Natural killer cell (primary cell): ENCODE measurements around the gene UGCG. TPM values are rescaled to one million over a fixed set of nuclear protein-coding genes. Genes with fewer than 3 reads are reported as not detected.

ENCODE experiments used
- ATAC-seq, 3 donors: fragments of 150-1000 bp in 2 of 3; fragments of 200-7000 bp in 1 of 3; cut with Tn5 transposase; 1 replicate in 1 of 3; 2 replicates in 2 of 3; pipeline ENCODE4 v1.10.0; 2021; ENCODE audit warnings: mild to moderate bottlenecking in 2 of 3, moderate library complexity in 2 of 3
- DNase-seq, 2 donors: peaks; one replicate each; pipeline versions ENCODE4 v3.0.0 to v3.0.0-alpha.2; 2013 to 2021; ENCODE audit warnings: mixed read lengths in 1 of 2
- H3K27ac ChIP-seq: one replicate; pipeline ENCODE4 v1.5.1; 2013; ENCODE audit warnings: mild to moderate bottlenecking, low read length
- H3K27me3 ChIP-seq: one replicate; pipeline ENCODE4 v1.6.1; 2013; ENCODE audit warnings: low read length; ENCODE audit not compliant: control insufficient read depth, insufficient read depth
- H3K36me3 ChIP-seq: one replicate; pipeline ENCODE4 v1.6.1; 2013; ENCODE audit warnings: low read length; ENCODE audit not compliant: control insufficient read depth, insufficient read depth
- H3K4me1 ChIP-seq: one replicate; pipeline ENCODE4 v1.6.1; 2013; ENCODE audit warnings: low read length; ENCODE audit not compliant: control insufficient read depth, insufficient read depth
- H3K4me3 ChIP-seq: one replicate; pipeline ENCODE4 v1.5.1; 2013; ENCODE audit warnings: low read length
- H3K9me3 ChIP-seq: one replicate; pipeline ENCODE4 v1.6.1; 2013; ENCODE audit warnings: low read length; ENCODE audit not compliant: control insufficient read depth, insufficient read depth
- H3K27ac Mint-ChIP-seq, 2 donors: one replicate each; pipeline ENCODE4 v1.8.0; 2022; ENCODE audit warnings: mild to moderate bottlenecking in 2 of 2, mixed read lengths in 2 of 2, moderate library complexity in 1 of 2
- H3K27me3 Mint-ChIP-seq, 2 donors: one replicate each; pipeline ENCODE4 v1.8.0; 2022; ENCODE audit warnings: low read depth in 2 of 2, mixed read lengths in 2 of 2
- H3K36me3 Mint-ChIP-seq: one replicate; pipeline ENCODE4 v1.8.0; 2022; ENCODE audit warnings: mixed read lengths
- H3K4me1 Mint-ChIP-seq, 2 donors: one replicate each; pipeline ENCODE4 v1.8.0; 2022; ENCODE audit warnings: mixed read lengths in 2 of 2
- H3K4me3 Mint-ChIP-seq: one replicate; pipeline ENCODE4 v1.8.0; 2022; ENCODE audit warnings: mild to moderate bottlenecking, moderate library complexity, mixed read lengths
- H3K9me3 Mint-ChIP-seq, 2 donors: one replicate each; pipeline ENCODE4 v1.8.0; 2022; ENCODE audit warnings: mixed read lengths in 2 of 2
- CTCF ChIP-seq: fragments of 200-600 bp; IDR thresholded peaks from one replicate; pipeline ENCODE4 v1.8.0; 2022; ENCODE audit warnings: antibody characterized with exemption
- WGBS: methylation state at CpG from one replicate; pipeline ENCODE4 v1.1.7; 2013; ENCODE audit warnings: missing lambda C conversion rate; ENCODE audit not compliant: insufficient coverage; 5-methylcytosine and 5-hydroxymethylcytosine counted together
- intact Hi-C: fragments of 100-400 bp; cut with micrococcal nuclease; formaldehyde crosslinking; loops from one replicate; pipeline ENCODE4 v1.14.2; 2022
- total RNA-seq, 4 donors: library from RNA; stranded (reverse); fragments of 120-200 nt in 1 of 4; gene quantifications; one replicate each; pipeline versions ENCODE4 v1.2.3 to v1.2.4, GENCODE V29; 2013 to 2022

UGCG gene
- total RNA-seq, 3 donors from 2014 or later (not counting 1 experiment from before 2014, with no cell fraction given) = 17.9 to 21.4 (median 18.8) TPM

- peaks cover 11% of the 10 kb centered on the region for H3K4me1 ChIP-seq
- ATAC-seq (no peak), DNase-seq (no peak)
- no peaks in the 10 kb centered on the region for H3K27me3 ChIP-seq
- intact Hi-C loops = no loop called here
- no peak overlapping the region for H3K27ac Mint-ChIP-seq
- no peaks in the 10 kb centered on the region for H3K9me3 ChIP-seq
- TF ChIP-seq CTCF = no peak
- WGBS = 86% methylated on average over 9 of the region's 9 CpGs
- no peaks in the 10 kb centered on the region for H3K36me3 Mint-ChIP-seq
- peaks cover 14% of the 10 kb centered on the region for H3K36me3 ChIP-seq
- no peaks in the 10 kb centered on the region for H3K27me3 Mint-ChIP-seq
- H3K27ac ChIP-seq = no peak overlapping the region
- H3K4me3 ChIP-seq = no peak overlapping the region
- H3K9me3 Mint-ChIP-seq = no peaks in the 10 kb centered on the region
- H3K4me3 Mint-ChIP-seq = no peak overlapping the region
- H3K4me1 Mint-ChIP-seq = peaks cover 21 to 23% of the 10 kb centered on the region in 2 donors
These were observed 21.4 kb downstream of the UGCG start for GRCh38 chr9:111917980-111918379.

GRCh38 chr9:111919875-111920274 is 23.3 kb downstream of the UGCG start:
- Mint-ChIP-seq H3K36me3 (no peaks in the 10 kb centered on the region), H3K4me1 (peaks cover 7 to 8% of the 10 kb centered on the region in 2 donors), H3K27me3 (no peaks in the 10 kb centered on the region), H3K4me3 (no peak overlapping the region), H3K27ac (no peak overlapping the region), H3K9me3 (no peaks in the 10 kb centered on the region)
- DNase-seq (no peak), ATAC-seq (no peak)
- Histone ChIP-seq H3K27me3 (no peaks in the 10 kb centered on the region), H3K27ac (no peak overlapping the region), H3K36me3 (peaks cover 12% of the 10 kb centered on the region), H3K9me3 (no peaks in the 10 kb centered on the region), H3K4me3 (no peak overlapping the region), H3K4me1 (peaks cover 5% of the 10 kb centered on the region)
- no peak for TF ChIP-seq CTCF
- intact Hi-C loops = no loop called here
- WGBS = 80% methylated on average over 2 of the region's 4 CpGs

GRCh38 chr9:111920531-111920930 is 23.9 kb downstream of the UGCG start:
- ATAC-seq = no peak

More at GRCh38 chr9:111920531-111920930, 23.9 kb downstream of the UGCG start:
- Mint-ChIP-seq H3K9me3 (no peaks in the 10 kb centered on the region), H3K27me3 (no peaks in the 10 kb centered on the region), H3K36me3 (no peaks in the 10 kb centered on the region), H3K27ac (no peak overlapping the region), H3K4me1 (peaks cover 2 to 5% of the 10 kb centered on the region in 2 donors), H3K4me3 (no peak overlapping the region)
- no peak for TF ChIP-seq CTCF
- DNase-seq = no peak
- peaks cover 11% of the 10 kb centered on the region for H3K36me3 ChIP-seq
- no peaks in the 10 kb centered on the region for H3K9me3 ChIP-seq
- no peak overlapping the region for H3K27ac ChIP-seq
- H3K27me3 ChIP-seq = no peaks in the 10 kb centered on the region
- intact Hi-C loops = no loop called here
- WGBS = 96% methylated on average over 7 of the region's 7 CpGs
- H3K4me1 ChIP-seq = peaks cover 5% of the 10 kb centered on the region
- no peak overlapping the region for H3K4me3 ChIP-seq
